Hindlimb muscle (tissue), 1 donor: ENCODE measurements around the gene AMZ1. TPM values are rescaled to one million over a fixed set of nuclear protein-coding genes. Genes with fewer than 3 reads are reported as not detected.

Experiments
- DNase-seq: peaks from one replicate; pipeline ENCODE4 v3.0.0-alpha.2; 2013
- polyA plus RNA-seq: library from polyadenylated mRNA; unstranded; fragments of 120-200 nt; gene quantifications from one replicate; pipeline ENCODE4 v1.2.1, GENCODE V29; 2013; ENCODE audit not compliant: insufficient read length

The AMZ1 gene
- polyA plus RNA-seq, 1 donor, result 0.67 TPM

GRCh38 chr7:2651847-2652735, 35.9 kb upstream of the AMZ1 start:
- DNase-seq, result no peak

- no peak for DNase-seq
Observed at GRCh38 chr7:2652736-2653060, 35.3 kb upstream of the AMZ1 start.

GRCh38 chr7:2654059-2654458, 33.9 kb upstream of the AMZ1 start:
- DNase-seq, result no peak

GRCh38 chr7:2655870-2656614, 32.0 kb upstream of the AMZ1 start:
- no peak for DNase-seq

GRCh38 chr7:2657208-2657607, 30.8 kb upstream of the AMZ1 start:
- DNase-seq, result no peak

- DNase-seq, result no peak
Observed at GRCh38 chr7:2657920-2658671, 29.9 kb upstream of the AMZ1 start.

- DNase-seq, result no peak
Observed at GRCh38 chr7:2658941-2659340, 29.1 kb upstream of the AMZ1 start.

- DNase-seq, result no peak
Observed at GRCh38 chr7:2659556-2660358, 28.2 kb upstream of the AMZ1 start.

- no peak for DNase-seq
Observed at GRCh38 chr7:2660359-2661095, 27.5 kb upstream of the AMZ1 start.

GRCh38 chr7:2661096-2661449, 26.9 kb upstream of the AMZ1 start:
- no peak for DNase-seq

GRCh38 chr7:2661602-2662272, 26.3 kb upstream of the AMZ1 start:
- no peak for DNase-seq

- no peak for DNase-seq
Observed at GRCh38 chr7:2662273-2663120, 25.5 kb upstream of the AMZ1 start.

- peak; percentile 58 for DNase-seq
Observed at GRCh38 chr7:2663121-2663886, 24.7 kb upstream of the AMZ1 start.

- DNase-seq, result no peak
Observed at GRCh38 chr7:2663960-2664359, 24.0 kb upstream of the AMZ1 start.

GRCh38 chr7:2665359-2665791, 22.6 kb upstream of the AMZ1 start:
- no peak for DNase-seq

- no peak for DNase-seq
Observed at GRCh38 chr7:2666155-2666554, 21.8 kb upstream of the AMZ1 start.

GRCh38 chr7:2666588-2667250, 21.3 kb upstream of the AMZ1 start:
- DNase-seq, result no peak

- no peak for DNase-seq
Observed at GRCh38 chr7:2667843-2668242, 20.2 kb upstream of the AMZ1 start.

- DNase-seq, result no peak
Observed at GRCh38 chr7:2668401-2668800, 19.6 kb upstream of the AMZ1 start.
